T-helper 17 cell (primary cell): Measurements from ENCODE around the gene CLEC2L. TPM values are rescaled to one million over a fixed set of nuclear protein-coding genes. Genes with fewer than 3 reads are reported as not detected.

Experiments used
- ATAC-seq: fragments of 150-1000 bp; cut with Tn5 transposase; 2 replicates; pipeline ENCODE4 v1.10.0; 2021; ENCODE audit warnings: mild to moderate bottlenecking, moderate library complexity
- DNase-seq, 3 donors: peaks; one replicate each; pipeline versions ENCODE4 v3.0.0 to v3.0.0-alpha.2; 2020 to 2021
- H3K9me3 ChIP-seq: one replicate; pipeline ENCODE4 v1.7.0; 2013; ENCODE audit warnings: low read length, mild to moderate bottlenecking; ENCODE audit not compliant: control insufficient read depth, poor library complexity, severe bottlenecking
- H3K27ac Mint-ChIP-seq: one replicate; pipeline ENCODE4 v1.8.0; 2022; ENCODE audit warnings: mild to moderate bottlenecking, moderate library complexity, mixed read lengths
- H3K27me3 Mint-ChIP-seq: one replicate; pipeline ENCODE4 v1.8.0; 2022; ENCODE audit warnings: mixed read lengths
- H3K36me3 Mint-ChIP-seq: one replicate; pipeline ENCODE4 v1.8.0; 2022; ENCODE audit warnings: low read depth, mixed read lengths
- H3K4me1 Mint-ChIP-seq: one replicate; pipeline ENCODE4 v1.8.0; 2022; ENCODE audit warnings: mild to moderate bottlenecking, mixed read lengths
- H3K4me3 Mint-ChIP-seq: one replicate; pipeline ENCODE4 v1.8.0; 2022; ENCODE audit warnings: mild to moderate bottlenecking, moderate library complexity, mixed read lengths
- total RNA-seq, 4 donors: library from RNA in 2 of 4; stranded (reverse) in 2 of 4; gene quantifications; one replicate each; pipeline ENCODE4 v1.2.3 and lab custom pipeline; 2022 to 2026

The CLEC2L gene
- total RNA-seq, 2 donors from 2014 or later, result 2.6 TPM; not detected in 1

- H3K27ac Mint-ChIP-seq, result no peak overlapping the region
- ATAC-seq (no peak), DNase-seq (no peak)
- H3K4me1 Mint-ChIP-seq, result peaks cover 4% of the 10 kb centered on the region
- no peak overlapping the region for H3K4me3 Mint-ChIP-seq
- no peaks in the 10 kb centered on the region for H3K9me3 ChIP-seq
- H3K36me3 Mint-ChIP-seq, result peaks cover 9% of the 10 kb centered on the region
- H3K27me3 Mint-ChIP-seq, result no peaks in the 10 kb centered on the region
Observed at GRCh38 chr7:139576179-139576973, 52.9 kb downstream of the CLEC2L start.

- Mint-ChIP-seq H3K4me3 (no peak overlapping the region), H3K4me1 (peaks cover 4% of the 10 kb centered on the region), H3K36me3 (peaks cover 9% of the 10 kb centered on the region), H3K27ac (peak overlapping the region; percentile 43), H3K27me3 (no peaks in the 10 kb centered on the region)
- H3K9me3 ChIP-seq, result no peaks in the 10 kb centered on the region
- ATAC-seq (no peak), DNase-seq (no peak)
Observed at GRCh38 chr7:139580435-139580834, 57.0 kb downstream of the CLEC2L start.

- Mint-ChIP-seq H3K4me3 (no peak overlapping the region), H3K27ac (no peak overlapping the region), H3K27me3 (no peaks in the 10 kb centered on the region), H3K4me1 (peaks cover 4% of the 10 kb centered on the region), H3K36me3 (peaks cover 8% of the 10 kb centered on the region)
- DNase-seq (no peak), ATAC-seq (no peak)
- no peaks in the 10 kb centered on the region for H3K9me3 ChIP-seq
Observed at GRCh38 chr7:139582130-139582650, 58.7 kb downstream of the CLEC2L start.

- DNase-seq (no peak), ATAC-seq (no peak)
- H3K4me3 Mint-ChIP-seq, result no peak overlapping the region
- H3K36me3 Mint-ChIP-seq, result peaks cover 8% of the 10 kb centered on the region
- H3K27me3 Mint-ChIP-seq, result no peaks in the 10 kb centered on the region
- H3K27ac Mint-ChIP-seq, result no peak overlapping the region
- peaks cover 4% of the 10 kb centered on the region for H3K4me1 Mint-ChIP-seq
- H3K9me3 ChIP-seq, result no peaks in the 10 kb centered on the region
Observed at GRCh38 chr7:139582671-139583155, 59.2 kb downstream of the CLEC2L start.

- H3K4me3 Mint-ChIP-seq, result no peak overlapping the region
- ATAC-seq (no peak), DNase-seq (no peak)
- no peaks in the 10 kb centered on the region for H3K27me3 Mint-ChIP-seq
- H3K27ac Mint-ChIP-seq, result peak overlapping the region; percentile 29
- H3K36me3 Mint-ChIP-seq, result peaks cover 8% of the 10 kb centered on the region
- no peaks in the 10 kb centered on the region for H3K9me3 ChIP-seq
- peaks cover 4% of the 10 kb centered on the region for H3K4me1 Mint-ChIP-seq
Observed at GRCh38 chr7:139583826-139584553, 60.5 kb downstream of the CLEC2L start.

- Mint-ChIP-seq H3K4me3 (no peak overlapping the region), H3K36me3 (peaks cover 7% of the 10 kb centered on the region), H3K4me1 (peaks cover 2% of the 10 kb centered on the region), H3K27ac (no peak overlapping the region), H3K27me3 (no peaks in the 10 kb centered on the region)
- ATAC-seq (no peak), DNase-seq (no peak)
- no peaks in the 10 kb centered on the region for H3K9me3 ChIP-seq
Observed at GRCh38 chr7:139585042-139585441, 61.6 kb downstream of the CLEC2L start.

GRCh38 chr7:139586286-139586685, 62.8 kb downstream of the CLEC2L start:
- ATAC-seq (no peak), DNase-seq (no peak)
- H3K27me3 Mint-ChIP-seq, result no peaks in the 10 kb centered on the region
- H3K9me3 ChIP-seq, result no peaks in the 10 kb centered on the region
- H3K4me3 Mint-ChIP-seq, result no peak overlapping the region
- peaks cover 5% of the 10 kb centered on the region for H3K36me3 Mint-ChIP-seq
- no peak overlapping the region for H3K27ac Mint-ChIP-seq
- H3K4me1 Mint-ChIP-seq, result peaks cover under 1% of the 10 kb centered on the region

GRCh38 chr7:139587535-139587934, 64.0 kb downstream of the CLEC2L start:
- Mint-ChIP-seq H3K4me1 (peaks cover 2% of the 10 kb centered on the region), H3K36me3 (peaks cover 5% of the 10 kb centered on the region), H3K4me3 (no peak overlapping the region), H3K27ac (no peak overlapping the region), H3K27me3 (no peaks in the 10 kb centered on the region)
- no peak for DNase-seq
- H3K9me3 ChIP-seq, result no peaks in the 10 kb centered on the region
- no peak for ATAC-seq

GRCh38 chr7:139588632-139589031, 65.1 kb downstream of the CLEC2L start:
- ATAC-seq, result no peak

GRCh38 chr7:139589474-139589873, 66.0 kb downstream of the CLEC2L start:
- no peaks in the 10 kb centered on the region for H3K9me3 ChIP-seq
- Mint-ChIP-seq H3K4me3 (no peak overlapping the region), H3K4me1 (peaks cover 2% of the 10 kb centered on the region), H3K36me3 (peaks cover 4% of the 10 kb centered on the region), H3K27me3 (no peaks in the 10 kb centered on the region), H3K27ac (no peak overlapping the region)
- no peak for DNase-seq
- ATAC-seq, result no peak

More at GRCh38 chr7:139588632-139589031, 65.1 kb downstream of the CLEC2L start:
- no peak overlapping the region for H3K27ac Mint-ChIP-seq
- no peaks in the 10 kb centered on the region for H3K9me3 ChIP-seq
- H3K4me1 Mint-ChIP-seq, result peaks cover 2% of the 10 kb centered on the region
- H3K27me3 Mint-ChIP-seq, result no peaks in the 10 kb centered on the region
- peaks cover 5% of the 10 kb centered on the region for H3K36me3 Mint-ChIP-seq
- DNase-seq, result no peak
- H3K4me3 Mint-ChIP-seq, result no peak overlapping the region

GRCh38 chr7:139591550-139592195, 68.2 kb downstream of the CLEC2L start:
- DNase-seq (no peak), ATAC-seq (no peak)
- peaks cover 2% of the 10 kb centered on the region for H3K4me1 Mint-ChIP-seq
- H3K36me3 Mint-ChIP-seq, result peaks cover 7% of the 10 kb centered on the region
- no peaks in the 10 kb centered on the region for H3K9me3 ChIP-seq
- H3K27ac Mint-ChIP-seq, result no peak overlapping the region
- no peaks in the 10 kb centered on the region for H3K27me3 Mint-ChIP-seq
- H3K4me3 Mint-ChIP-seq, result no peak overlapping the region

- ATAC-seq (no peak), DNase-seq (no peak)
- peaks cover 2% of the 10 kb centered on the region for H3K4me1 Mint-ChIP-seq
- no peak overlapping the region for H3K4me3 Mint-ChIP-seq
- H3K9me3 ChIP-seq, result no peaks in the 10 kb centered on the region
- no peak overlapping the region for H3K27ac Mint-ChIP-seq
- no peaks in the 10 kb centered on the region for H3K27me3 Mint-ChIP-seq
- H3K36me3 Mint-ChIP-seq, result peaks cover 6% of the 10 kb centered on the region
Observed at GRCh38 chr7:139592801-139593461, 69.4 kb downstream of the CLEC2L start.
